ENCODE results near the gene GRK6.

GRCh38 chr5:177388521-177389052, 37.9 kb upstream of the GRK6 start:
- TF ChIP-seq SIN3A (IDR thresholded peaks at IDR 0.05; ENCODE audit: borderline replicate concordance, insufficient read depth, low read length) (no peak), REST (IDR thresholded peaks at IDR 0.05; ENCODE audit: insufficient read depth in 1 of 2, low read depth in 2 of 2, low read length in 2 of 2) (no peak)
